Cardiac fibroblast (primary cell): ENCODE data around the gene MLX.

Source experiments
- DNase-seq, 2 donors: peaks; one replicate each; pipeline versions ENCODE4 v3.0.0 to v3.0.0-alpha.2; 2010; ENCODE audit warnings: low read depth in 2 of 2
- H3K4me3 ChIP-seq, 2 donors: replicated peaks in 1 of 2; 1 replicate in 1 of 2; 2 replicates in 1 of 2; pipeline ENCODE4 v1.5.1; 2011; ENCODE audit warnings: low read depth in 2 of 2, low read length in 2 of 2, mild to moderate bottlenecking in 2 of 2, moderate library complexity in 1 of 2
- CTCF ChIP-seq: IDR thresholded peaks from one replicate; pipeline ENCODE4 v1.5.1; 2011; ENCODE audit warnings: low read depth, mild to moderate bottlenecking, low read length, inconsistent platforms

The MLX gene

GRCh38 chr17:42590886-42591285, 24.0 kb downstream of the MLX start:
- no peak for TF ChIP-seq CTCF

DNA sequence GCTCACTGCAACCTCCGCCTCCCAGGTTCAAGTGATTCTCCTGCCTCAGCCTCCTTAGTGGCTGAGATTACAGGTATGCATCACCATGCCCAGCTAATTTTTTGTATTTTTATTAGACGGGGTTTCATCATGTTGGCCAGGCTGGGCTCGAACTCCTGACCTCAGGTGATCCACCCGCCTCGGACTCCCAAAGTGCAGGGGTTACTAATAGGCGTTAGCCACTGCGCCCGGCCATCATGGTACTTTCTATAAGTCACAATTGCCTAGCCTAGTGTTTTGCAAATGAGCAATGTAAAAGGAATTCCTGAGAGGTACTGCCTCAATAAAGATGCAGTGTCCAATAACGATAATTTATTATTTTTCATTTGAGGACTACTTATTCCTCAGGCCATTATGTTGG, 24.5 kb downstream of the MLX start:
- DNase-seq = no peak
- no peak overlapping the region for H3K4me3 ChIP-seq
- TF ChIP-seq CTCF = no peak

More at GRCh38 chr17:42590886-42591285, 24.0 kb downstream of the MLX start:
- no peak for DNase-seq
- no peak overlapping the region for H3K4me3 ChIP-seq

- no peak for TF ChIP-seq CTCF
- no peak for DNase-seq
- H3K4me3 ChIP-seq = no peak overlapping the region
These were observed 29.5 kb downstream of the MLX start for GRCh38 chr17:42596386-42596785.

- H3K4me3 ChIP-seq = no peak overlapping the region
- TF ChIP-seq CTCF = no peak
- peak; percentile 25 to 35 for DNase-seq
These were observed 32.0 kb downstream of the MLX start for GRCh38 chr17:42598905-42599304.

DNA sequence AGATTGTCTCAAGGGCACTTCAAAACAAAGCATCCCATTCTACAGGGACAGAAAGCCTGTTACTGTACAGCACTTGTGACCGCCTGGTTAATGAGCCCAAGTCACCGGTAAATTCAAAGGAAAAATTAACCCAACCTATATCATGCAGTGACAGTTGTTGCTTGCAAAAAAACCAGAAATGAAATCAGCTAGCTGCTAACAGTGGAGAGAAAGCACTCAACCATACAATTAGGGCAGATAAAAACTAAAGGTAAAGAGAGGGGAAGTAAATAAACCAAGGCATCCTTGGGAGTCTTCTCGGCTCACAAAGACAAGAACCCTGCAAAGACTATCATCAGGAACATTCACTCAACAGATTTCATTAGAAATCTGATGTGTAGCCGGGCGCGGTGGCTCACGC, 36.4 kb downstream of the MLX start:
- DNase-seq = no peak
- TF ChIP-seq CTCF = no peak
- H3K4me3 ChIP-seq = no peak overlapping the region

DNA sequence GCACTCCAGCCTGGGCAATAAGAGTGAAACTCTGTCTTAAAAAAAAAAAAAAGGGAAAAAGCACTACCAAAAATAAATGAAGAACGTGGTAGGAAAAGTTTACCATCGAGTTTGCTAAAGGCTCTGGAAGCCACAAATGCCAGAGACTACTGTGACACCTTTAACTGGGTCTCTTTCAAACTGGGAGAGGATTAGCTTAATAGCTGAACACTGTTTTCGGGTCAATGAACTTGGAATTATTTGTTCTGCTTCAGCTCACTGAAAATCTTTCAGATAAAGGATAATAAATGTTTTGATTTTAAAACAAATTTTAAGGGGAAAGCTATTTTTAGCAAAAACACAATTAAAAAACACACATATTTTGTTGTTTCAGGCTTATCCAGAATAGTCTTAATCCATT, 40.9 kb downstream of the MLX start:
- no peak for DNase-seq
- H3K4me3 ChIP-seq = peak overlapping the region; percentile 90 to 97
- no peak for TF ChIP-seq CTCF
